NCI-H345 treated with DMSO at 0.1 percent for 48 hours (cell line): Measurements from ENCODE around the gene TRIM22.

Experiments used
- DNase-seq: peaks from one replicate; lab custom pipeline; 2025; ENCODE audit not compliant: unreplicated experiment; lab: John Stamatoyannopoulos, UW

TRIM22 gene

DNA sequence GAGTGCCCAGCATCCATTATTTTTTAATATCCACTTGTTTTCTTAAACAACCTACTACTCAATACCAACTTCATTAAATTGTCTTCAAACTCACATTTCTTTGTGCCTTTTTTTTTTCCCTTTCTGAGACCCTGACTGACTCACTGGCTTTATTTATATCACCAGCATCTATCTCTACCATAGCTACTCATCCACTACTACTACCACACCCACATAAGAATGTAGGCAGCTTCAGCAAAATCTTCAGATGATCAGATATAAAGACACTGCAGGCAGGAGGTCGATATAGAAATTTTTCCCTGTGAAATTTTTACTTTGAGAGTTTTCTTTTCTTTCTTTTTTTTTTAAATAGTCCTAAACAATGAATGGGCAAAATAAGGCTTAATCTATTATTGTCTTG, 48.8 kb downstream of the TRIM22 start:
- DNase-seq, result no peak

DNA sequence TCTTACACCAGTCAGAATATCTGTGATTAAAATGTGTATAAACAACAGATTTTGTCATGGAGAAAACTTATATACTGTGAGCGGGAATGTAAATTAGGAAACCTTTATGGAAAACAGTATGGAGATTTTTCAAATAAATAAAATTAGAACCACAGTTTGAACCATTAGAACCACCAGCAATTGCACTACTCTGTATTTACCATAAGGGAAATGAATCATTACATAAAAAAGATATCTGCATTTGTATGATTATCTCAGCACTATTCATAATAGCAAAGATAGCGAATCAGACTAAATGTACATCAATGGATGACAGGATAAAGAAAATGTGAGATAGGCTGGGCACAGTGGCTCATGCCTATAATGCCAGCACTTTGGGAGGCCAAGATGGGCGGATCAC, 57.0 kb downstream of the TRIM22 start:
- DNase-seq, result no peak

DNA sequence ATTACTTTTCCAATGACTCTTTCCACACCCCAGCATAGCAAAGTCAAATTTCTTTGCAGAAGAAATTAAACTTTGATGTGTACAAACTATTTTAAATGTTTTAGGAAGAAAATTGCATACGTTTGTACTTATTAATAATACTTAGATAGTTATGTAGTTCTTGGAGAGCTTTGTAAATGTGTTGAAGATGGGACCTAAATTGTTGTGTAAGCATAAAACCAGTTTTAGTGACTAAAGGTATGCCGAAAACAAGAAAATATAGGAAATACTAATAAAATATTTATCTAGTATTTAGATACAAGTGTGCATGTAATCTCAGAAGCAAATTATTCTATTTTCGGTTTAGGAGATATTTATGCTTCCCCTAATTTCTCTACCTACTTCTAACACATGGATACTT, 60.2 kb downstream of the TRIM22 start:
- DNase-seq, result no peak

DNA sequence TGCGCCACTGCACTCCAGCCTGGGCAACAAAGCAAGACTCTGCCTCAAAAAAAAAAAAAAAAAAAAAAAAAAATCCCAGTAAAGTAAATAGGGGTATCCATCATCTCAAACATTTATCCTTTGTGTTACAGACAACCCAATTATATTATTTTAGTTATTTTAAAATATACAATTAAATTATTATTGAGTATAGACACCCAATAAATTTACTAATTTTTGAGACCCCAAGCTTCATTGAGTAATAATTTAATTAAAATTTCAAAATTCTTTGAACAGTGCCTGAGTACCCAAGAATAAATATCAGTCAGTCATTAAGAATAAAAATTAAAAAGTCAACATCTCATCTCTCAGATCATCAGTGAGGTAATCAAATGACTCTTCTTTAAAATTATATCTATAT, 64.4 kb downstream of the TRIM22 start, which contains the start of gene OR52N4:
TSS of gene OR52N4 (plus strand) at position 301 of the 400 bp plus-strand sequence. CDS start 498 bp downstream, outside the sequence.
- DNase-seq, result no peak
